Activated T-cell treated with anti-CD3 and anti-CD28 coated beads, Interleukin-2, amount 50 U/mL, for 72 hours (primary cell): ENCODE results near the gene LONRF2. TPM values are rescaled to one million over a fixed set of nuclear protein-coding genes. Genes with fewer than 3 reads are reported as not detected.

ENCODE experiments used
- ATAC-seq, 2 donors: fragments of 150-1000 bp; cut with Tn5 transposase; replicated peaks in 1 of 2; 2 replicates each; pipeline ENCODE4 v1.10.0; 2021; ENCODE audit warnings: moderate library complexity in 2 of 2, mild to moderate bottlenecking in 1 of 2
- DNase-seq, 2 donors: peaks; one replicate each; pipeline ENCODE4 v3.0.0; 2021 to 2022; ENCODE audit warnings: mixed read lengths in 1 of 2
- H3K27ac Mint-ChIP-seq: one replicate; pipeline ENCODE4 v1.8.0; 2022; ENCODE audit warnings: mild to moderate bottlenecking, moderate library complexity, mixed read lengths
- H3K27me3 Mint-ChIP-seq: one replicate; pipeline ENCODE4 v1.8.0; 2022; ENCODE audit warnings: low read depth, mixed read lengths
- H3K36me3 Mint-ChIP-seq, 2 donors: one replicate each; pipeline ENCODE4 v1.8.0; 2022; ENCODE audit warnings: mixed read lengths in 2 of 2, mild to moderate bottlenecking in 1 of 2; ENCODE audit not compliant: insufficient read depth in 2 of 2
- H3K4me1 Mint-ChIP-seq: one replicate; pipeline ENCODE4 v1.8.0; 2022; ENCODE audit warnings: low read depth, mixed read lengths
- H3K4me3 Mint-ChIP-seq, 2 donors: one replicate each; pipeline ENCODE4 v1.8.0; 2022; ENCODE audit warnings: mild to moderate bottlenecking in 2 of 2, mixed read lengths in 2 of 2, moderate library complexity in 2 of 2
- H3K9me3 Mint-ChIP-seq, 2 donors: one replicate each; pipeline ENCODE4 v1.8.0; 2022; ENCODE audit warnings: mixed read lengths in 2 of 2
- total RNA-seq, 2 donors: library from RNA; stranded (reverse); gene quantifications; one replicate each; pipeline ENCODE4 v1.2.3, GENCODE V29; 2022

Gene LONRF2
- total RNA-seq, 2 donors from 2014 or later, result 0.10 to 0.25 TPM

DNA sequence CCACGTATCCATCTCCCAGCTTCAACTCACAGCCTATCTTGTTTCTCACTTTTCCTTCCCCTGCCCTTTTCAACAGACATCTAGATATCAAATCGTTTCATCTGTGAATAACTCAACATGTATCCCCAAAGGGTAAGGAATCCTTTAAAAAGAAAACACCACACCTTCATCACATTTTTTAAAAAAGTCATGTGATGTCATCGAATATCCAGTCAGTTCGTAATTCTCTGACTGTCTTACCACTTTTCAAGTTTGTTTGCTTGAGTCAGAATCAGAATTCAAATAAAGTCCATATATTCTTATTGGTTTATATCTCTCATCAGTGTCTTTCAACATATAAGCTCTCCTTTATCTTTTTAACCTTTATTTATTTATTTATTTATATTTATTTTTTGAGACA is 5.4 kb upstream of the LONRF2 start:
- H3K36me3 Mint-ChIP-seq, result no peaks in the 10 kb centered on the region
- ATAC-seq, result no peak
- no peaks in the 10 kb centered on the region for H3K9me3 Mint-ChIP-seq
- no peaks in the 10 kb centered on the region for H3K4me1 Mint-ChIP-seq
- H3K27ac Mint-ChIP-seq, result no peak overlapping the region
- H3K27me3 Mint-ChIP-seq, result peaks cover 53% of the 10 kb centered on the region
- DNase-seq, result no peak
- H3K4me3 Mint-ChIP-seq, result no peak overlapping the region

DNA sequence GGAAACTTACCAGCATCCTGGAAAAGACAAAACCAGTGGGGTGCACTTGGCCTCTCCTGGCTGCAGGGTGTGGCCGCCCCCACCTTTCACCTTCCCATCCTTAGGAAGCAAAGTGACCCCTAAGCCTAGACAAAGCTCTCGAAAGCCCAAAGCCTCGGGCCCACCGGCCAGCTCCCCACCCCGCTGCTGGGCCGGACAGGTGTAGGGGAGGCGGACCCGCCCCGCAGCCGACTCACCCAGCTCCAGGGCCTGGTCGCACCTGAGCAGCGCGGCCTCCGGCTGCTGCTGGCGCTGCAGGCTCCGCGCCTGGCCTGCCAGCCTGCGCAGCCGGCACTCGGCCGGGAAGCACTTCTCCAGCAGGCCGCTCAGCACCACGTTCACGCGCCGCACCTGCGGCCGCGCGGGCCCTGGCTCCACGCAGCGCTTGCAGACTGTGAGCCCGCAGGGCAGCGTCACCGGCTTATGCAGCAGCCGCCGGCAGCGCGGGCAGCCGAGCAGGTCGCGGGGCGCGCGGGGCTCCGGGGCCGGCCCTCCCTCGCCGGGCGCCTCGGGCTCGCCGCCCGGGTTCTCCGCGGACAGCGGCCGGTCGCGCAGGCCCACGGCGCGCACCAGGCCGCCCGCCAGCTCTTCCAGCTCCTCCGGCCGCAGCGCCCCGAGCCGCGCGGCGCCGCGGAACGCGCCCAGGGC is 979 bp downstream of the LONRF2 start:
- H3K4me1 Mint-ChIP-seq, result no peaks in the 10 kb centered on the region
- DNase-seq, result peak; percentile 21 to 23
- peaks cover 81% of the 10 kb centered on the region for H3K27me3 Mint-ChIP-seq
- H3K27ac Mint-ChIP-seq, result no peak overlapping the region
- peaks cover 10 to 12% of the 10 kb centered on the region in 2 donors for H3K9me3 Mint-ChIP-seq
- peak; percentile 63 to 70 for ATAC-seq
- H3K36me3 Mint-ChIP-seq, result peaks cover 12 to 13% of the 10 kb centered on the region in 2 donors
- H3K4me3 Mint-ChIP-seq, result peak overlapping the region; percentile 38 to 68

DNA sequence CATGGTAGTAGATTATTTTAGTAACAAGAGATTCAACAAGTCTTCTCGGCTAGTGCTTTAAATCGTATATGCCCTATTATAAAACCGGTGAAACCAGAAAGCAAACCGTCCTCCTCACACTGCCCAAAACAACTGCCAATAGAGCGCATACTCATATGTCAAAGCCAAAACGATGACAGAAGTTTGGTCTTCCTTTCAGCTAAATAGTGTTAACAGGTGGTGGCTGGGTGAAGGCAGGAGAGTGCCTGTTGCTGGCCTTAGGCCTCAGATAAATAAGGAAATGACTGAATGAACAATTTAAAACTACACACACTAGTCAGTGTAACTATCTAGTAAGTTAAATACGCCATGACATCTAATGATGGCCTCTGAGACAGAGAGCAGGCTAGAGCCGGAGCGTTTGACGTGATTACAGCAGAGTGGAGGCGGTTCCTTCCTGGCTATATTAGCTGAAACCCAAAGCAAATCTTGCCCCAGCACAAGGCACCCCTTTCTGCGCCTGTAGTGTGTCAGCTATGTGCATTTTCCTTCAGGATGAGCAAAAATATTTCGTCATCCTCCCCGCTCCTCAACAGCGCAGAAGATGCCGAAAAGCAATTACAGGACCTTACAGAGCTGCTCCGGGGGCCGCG is 1.6 kb downstream of the LONRF2 start:
- Mint-ChIP-seq H3K27me3 (peaks cover 75% of the 10 kb centered on the region), H3K27ac (no peak overlapping the region), H3K9me3 (peaks cover 10 to 12% of the 10 kb centered on the region in 2 donors), H3K4me1 (no peaks in the 10 kb centered on the region), H3K4me3 (peak overlapping the region; percentile 38 to 68), H3K36me3 (peaks cover 12 to 13% of the 10 kb centered on the region in 2 donors)
- DNase-seq, result no peak
- no peak for ATAC-seq

DNA sequence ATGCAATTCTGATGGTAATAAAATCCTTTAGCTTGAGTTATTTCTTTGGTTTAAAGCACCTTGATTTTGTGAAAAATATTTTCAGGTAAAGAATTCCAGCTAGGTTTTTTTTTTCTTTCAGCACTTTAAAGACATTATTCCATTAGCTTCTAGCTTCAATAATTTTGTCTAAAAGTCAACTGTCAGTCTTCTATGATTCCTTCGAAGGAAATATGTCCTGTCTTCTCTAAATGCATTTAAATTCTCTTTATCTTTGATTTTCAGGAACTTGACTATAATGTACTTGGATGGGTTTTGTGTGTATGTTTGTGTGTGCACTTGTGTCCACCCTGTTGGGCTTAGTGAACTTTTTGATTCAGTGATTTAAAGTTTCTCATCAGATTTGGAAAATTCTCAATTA is 4.7 kb downstream of the LONRF2 start:
- Mint-ChIP-seq H3K27ac (no peak overlapping the region), H3K4me1 (no peaks in the 10 kb centered on the region), H3K4me3 (no peak overlapping the region), H3K36me3 (peaks cover 12 to 13% of the 10 kb centered on the region in 2 donors), H3K27me3 (peaks cover 52% of the 10 kb centered on the region), H3K9me3 (peaks cover 10 to 12% of the 10 kb centered on the region in 2 donors)
- no peak for ATAC-seq
- DNase-seq, result no peak

DNA sequence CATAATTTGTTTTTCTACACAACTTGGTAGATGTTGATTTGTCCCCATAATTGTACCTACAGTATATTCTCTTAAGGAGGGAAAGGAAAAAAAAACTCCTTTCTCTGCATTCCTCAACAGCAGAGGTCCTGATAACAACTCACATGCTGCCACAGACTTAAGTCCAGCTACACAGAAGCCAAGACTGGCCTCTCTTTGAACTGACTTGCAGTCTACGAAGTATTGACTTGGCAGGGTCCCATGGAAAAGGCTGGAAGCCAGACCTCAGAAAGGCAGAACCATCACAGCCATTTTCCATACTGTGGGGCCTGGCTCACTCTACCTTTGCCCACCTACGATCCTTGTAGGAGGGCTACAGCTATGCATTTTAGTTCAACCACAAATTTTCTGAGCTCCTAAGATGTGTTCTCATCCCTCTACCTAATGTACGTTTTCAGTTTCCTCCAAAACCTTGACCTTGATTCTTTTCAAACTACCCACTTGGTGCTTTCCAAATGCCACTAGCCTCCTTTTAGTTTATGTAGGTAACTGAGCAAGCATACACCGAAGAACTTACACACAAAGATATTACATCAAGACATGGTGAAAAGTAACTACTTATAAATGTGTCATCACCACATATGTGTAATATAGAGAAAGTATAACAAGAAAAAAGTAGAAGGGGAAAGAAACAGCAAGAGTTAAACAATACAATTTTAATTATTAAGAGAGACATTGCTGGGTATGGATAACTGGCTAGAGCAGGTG is 12.2 kb downstream of the LONRF2 start:
- Mint-ChIP-seq H3K27ac (no peak overlapping the region), H3K9me3 (peaks cover 0 to 2% of the 10 kb centered on the region in 2 donors), H3K36me3 (peaks cover 0 to 2% of the 10 kb centered on the region in 2 donors), H3K4me1 (no peaks in the 10 kb centered on the region), H3K4me3 (no peak overlapping the region), H3K27me3 (peaks cover 15% of the 10 kb centered on the region)
- ATAC-seq (peak; percentile 83 to 97), DNase-seq (no peak)

DNA sequence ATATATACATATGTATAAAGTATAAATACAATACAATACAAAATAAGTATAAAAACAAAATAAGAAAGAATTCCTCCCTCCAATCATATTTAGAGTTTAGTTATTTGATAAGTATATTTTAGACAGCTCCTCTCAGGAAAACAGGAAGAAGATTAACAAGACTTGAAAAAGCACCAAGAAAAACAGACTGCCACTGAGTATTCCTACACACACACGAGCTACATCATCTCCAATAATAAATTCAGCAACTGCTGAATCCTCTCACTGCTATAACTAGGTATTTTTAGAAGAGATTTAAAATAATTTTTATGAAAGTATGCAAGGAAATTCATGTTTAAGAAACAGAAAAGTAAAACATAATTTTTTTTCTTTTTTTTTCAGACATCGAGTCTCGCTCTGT is 13.0 kb downstream of the LONRF2 start:
- Mint-ChIP-seq H3K4me3 (no peak overlapping the region), H3K9me3 (peaks cover 0 to 2% of the 10 kb centered on the region in 2 donors), H3K27ac (no peak overlapping the region), H3K27me3 (peaks cover 16% of the 10 kb centered on the region), H3K4me1 (no peaks in the 10 kb centered on the region), H3K36me3 (peaks cover 0 to 2% of the 10 kb centered on the region in 2 donors)
- DNase-seq (no peak), ATAC-seq (no peak)

DNA sequence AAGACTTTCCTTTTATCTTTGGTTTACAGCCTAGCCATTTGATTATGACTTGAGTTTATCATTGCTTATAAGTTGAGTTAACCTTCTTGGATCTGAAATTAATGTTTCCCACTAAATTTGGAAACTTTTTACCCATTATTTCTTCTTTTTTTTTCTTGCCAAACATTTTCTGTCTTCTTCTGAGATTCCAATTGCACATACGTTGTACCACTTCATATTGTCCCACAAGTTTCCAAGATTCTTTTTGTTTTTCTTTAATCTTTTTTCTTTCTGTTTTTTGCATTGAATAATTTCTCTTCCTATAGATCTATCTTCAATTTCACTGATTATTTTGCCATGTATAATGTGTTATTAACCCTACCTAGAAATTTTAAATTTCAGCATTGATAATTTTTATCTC is 18.6 kb downstream of the LONRF2 start:
- DNase-seq (no peak), ATAC-seq (no peak)
- H3K27ac Mint-ChIP-seq, result no peak overlapping the region
- H3K4me3 Mint-ChIP-seq, result no peak overlapping the region
- H3K4me1 Mint-ChIP-seq, result no peaks in the 10 kb centered on the region
- peaks cover 27% of the 10 kb centered on the region for H3K27me3 Mint-ChIP-seq
- H3K9me3 Mint-ChIP-seq, result peaks cover 0 to 2% of the 10 kb centered on the region in 2 donors
- peaks cover 0 to 2% of the 10 kb centered on the region in 2 donors for H3K36me3 Mint-ChIP-seq

DNA sequence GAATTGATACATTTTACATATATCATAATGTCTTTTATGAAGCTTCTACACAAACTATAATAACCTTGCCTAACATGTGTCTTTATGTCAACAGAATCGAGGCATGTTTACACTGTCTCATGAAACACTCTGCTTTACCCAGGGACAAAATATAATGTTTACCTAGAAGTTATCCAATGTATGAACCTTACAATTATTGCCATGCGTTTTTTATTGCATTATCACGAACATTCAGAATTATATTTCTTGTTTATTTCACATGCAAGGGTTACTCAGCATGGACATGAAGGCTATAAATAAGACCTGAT is 19.8 kb downstream of the LONRF2 start:
- DNase-seq (no peak), ATAC-seq (no peak)
- Mint-ChIP-seq H3K36me3 (peaks cover 0 to 2% of the 10 kb centered on the region in 2 donors), H3K27me3 (peaks cover 27% of the 10 kb centered on the region), H3K9me3 (peaks cover 0 to 2% of the 10 kb centered on the region in 2 donors), H3K4me1 (no peaks in the 10 kb centered on the region), H3K27ac (no peak overlapping the region), H3K4me3 (no peak overlapping the region)

DNA sequence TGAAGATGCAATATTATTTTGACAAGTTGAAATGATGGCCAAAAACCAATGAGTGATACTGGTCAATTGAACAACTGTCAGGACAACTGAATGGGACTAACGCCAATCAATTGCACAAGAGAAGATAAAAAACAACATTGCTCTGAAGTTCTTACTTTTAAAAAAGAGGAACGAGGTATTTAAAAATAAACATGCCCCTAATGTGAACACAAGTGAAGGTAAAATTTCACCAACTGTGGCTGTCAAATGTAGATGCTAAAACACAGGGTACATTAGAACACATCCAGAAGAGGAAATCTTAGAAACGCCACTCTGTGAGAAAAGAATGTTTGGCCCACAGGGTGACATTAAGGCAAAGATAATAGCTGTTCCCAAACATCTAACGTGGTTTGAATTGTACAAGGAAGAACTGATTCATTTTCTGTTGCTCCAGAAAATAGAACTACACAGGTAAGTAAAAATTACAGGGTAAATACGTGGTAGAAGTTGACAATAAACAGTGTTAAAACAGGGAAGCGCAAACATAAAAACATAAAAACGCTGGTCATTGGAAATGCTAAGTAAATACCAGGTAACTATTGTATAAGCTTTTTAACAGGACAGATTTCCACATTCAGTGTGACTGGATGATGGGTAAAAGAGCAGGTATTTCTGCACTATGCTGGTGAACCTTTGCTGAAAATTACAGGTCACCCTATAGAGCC is 20.3 kb downstream of the LONRF2 start:
- Mint-ChIP-seq H3K27me3 (peaks cover 27% of the 10 kb centered on the region), H3K27ac (no peak overlapping the region), H3K4me1 (no peaks in the 10 kb centered on the region), H3K4me3 (no peak overlapping the region), H3K36me3 (no peaks in the 10 kb centered on the region), H3K9me3 (peaks cover 0 to 2% of the 10 kb centered on the region in 2 donors)
- no peak for ATAC-seq
- no peak for DNase-seq

DNA sequence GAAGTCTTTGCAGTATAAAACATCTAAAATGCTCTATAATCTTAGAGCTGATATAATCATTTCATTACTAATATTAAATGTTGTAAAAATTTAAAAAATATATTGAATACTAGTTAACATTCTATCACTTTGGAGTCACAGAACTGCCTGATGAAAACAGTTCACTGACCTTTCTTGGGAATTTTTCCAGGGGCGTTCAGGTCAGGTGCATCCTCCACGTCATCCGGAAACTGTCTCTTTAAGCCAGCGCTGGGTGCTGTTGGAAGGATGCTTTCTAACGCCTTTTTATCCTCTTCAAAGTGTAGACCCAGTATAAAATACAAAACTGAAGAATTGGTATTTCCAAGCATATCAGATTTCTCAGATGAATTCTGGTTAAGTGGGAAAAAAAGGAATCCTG is 22.8 kb downstream of the LONRF2 start:
- H3K9me3 Mint-ChIP-seq, result no peaks in the 10 kb centered on the region
- peaks cover 20% of the 10 kb centered on the region for H3K27me3 Mint-ChIP-seq
- no peak for ATAC-seq

DNA sequence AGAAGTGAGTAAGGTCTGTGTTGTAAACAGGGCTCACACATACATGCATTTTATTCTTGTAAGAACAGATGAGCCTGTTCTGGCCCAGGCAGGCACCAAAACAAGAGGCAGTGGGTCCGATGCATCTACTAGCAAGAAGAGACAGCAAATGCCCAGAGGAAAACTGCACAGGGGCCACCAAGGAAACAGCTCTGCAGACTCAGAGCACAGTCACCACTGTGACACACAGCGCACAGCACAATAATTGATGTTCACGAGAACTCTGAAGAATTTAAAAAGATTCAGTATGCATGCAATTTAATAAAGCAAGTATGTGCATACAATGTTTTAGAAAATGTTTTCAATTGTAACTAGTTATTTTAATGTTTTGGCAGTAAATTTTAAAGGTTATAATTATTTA is 24.8 kb downstream of the LONRF2 start:
- Mint-ChIP-seq H3K36me3 (no peaks in the 10 kb centered on the region), H3K4me3 (no peak overlapping the region), H3K4me1 (no peaks in the 10 kb centered on the region), H3K27ac (no peak overlapping the region), H3K9me3 (no peaks in the 10 kb centered on the region), H3K27me3 (peaks cover 20% of the 10 kb centered on the region)
- ATAC-seq (no peak), DNase-seq (no peak)

More for the DNA sequence above, 22.8 kb downstream of the LONRF2 start:
- no peak overlapping the region for H3K27ac Mint-ChIP-seq
- no peaks in the 10 kb centered on the region for H3K36me3 Mint-ChIP-seq
- no peaks in the 10 kb centered on the region for H3K4me1 Mint-ChIP-seq
- DNase-seq, result no peak
- H3K4me3 Mint-ChIP-seq, result no peak overlapping the region

DNA sequence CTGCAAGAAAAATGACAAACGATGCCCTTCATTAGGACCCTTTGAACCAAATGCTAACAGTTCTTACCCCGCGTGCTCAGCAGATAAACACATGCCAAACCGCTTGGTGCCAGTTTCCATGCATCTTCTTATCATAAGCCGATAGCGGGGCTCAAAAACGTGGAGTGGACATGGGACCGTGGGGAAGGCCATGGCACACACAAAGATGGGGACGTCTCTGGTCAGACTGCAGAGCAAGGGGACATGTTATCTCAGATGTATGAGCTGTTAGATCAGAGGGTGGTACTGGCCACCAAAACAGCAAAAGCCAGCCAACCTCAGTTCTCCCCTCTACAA is 28.2 kb downstream of the LONRF2 start:
- ATAC-seq (no peak), DNase-seq (no peak)
- no peaks in the 10 kb centered on the region for H3K9me3 Mint-ChIP-seq
- no peaks in the 10 kb centered on the region for H3K36me3 Mint-ChIP-seq
- H3K4me1 Mint-ChIP-seq, result no peaks in the 10 kb centered on the region
- no peaks in the 10 kb centered on the region for H3K27me3 Mint-ChIP-seq
- H3K4me3 Mint-ChIP-seq, result no peak overlapping the region
- H3K27ac Mint-ChIP-seq, result no peak overlapping the region
